HG03108 (cell line): ENCODE measurements around the gene TMEFF1.
"Not testable (repeated sequence)": the region's sequence is repeated elsewhere in the genome, so short reads cannot be mapped to it uniquely, and the experiment has no call there.

Experiments used
- ATAC-seq: cut with Tn5 transposase; IDR thresholded peaks from one replicate; pipeline ENCODE4 v1.9.1; 2021; ENCODE audit warnings: moderate library complexity; ENCODE audit not compliant: unreplicated experiment

TMEFF1 gene

DNA sequence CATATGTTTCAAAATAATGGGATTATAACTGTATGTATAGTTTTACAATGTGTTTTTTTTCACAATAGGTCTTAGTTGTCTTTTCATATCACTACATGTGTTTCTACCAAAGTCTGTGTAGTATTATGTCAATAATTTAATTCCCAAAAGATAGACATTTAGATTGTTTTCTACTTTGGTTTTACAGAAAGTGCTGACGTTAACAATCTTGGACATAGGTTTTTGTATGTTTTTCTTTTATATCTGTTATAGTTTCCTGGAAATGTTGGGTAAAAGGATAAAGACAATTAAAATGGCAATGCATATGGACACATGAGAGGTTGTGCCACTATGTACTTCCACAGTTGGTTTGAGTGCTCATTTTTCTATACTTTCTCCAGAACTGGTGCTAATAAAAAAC is 15.2 kb downstream of the TMEFF1 start:
- no peak for ATAC-seq

DNA sequence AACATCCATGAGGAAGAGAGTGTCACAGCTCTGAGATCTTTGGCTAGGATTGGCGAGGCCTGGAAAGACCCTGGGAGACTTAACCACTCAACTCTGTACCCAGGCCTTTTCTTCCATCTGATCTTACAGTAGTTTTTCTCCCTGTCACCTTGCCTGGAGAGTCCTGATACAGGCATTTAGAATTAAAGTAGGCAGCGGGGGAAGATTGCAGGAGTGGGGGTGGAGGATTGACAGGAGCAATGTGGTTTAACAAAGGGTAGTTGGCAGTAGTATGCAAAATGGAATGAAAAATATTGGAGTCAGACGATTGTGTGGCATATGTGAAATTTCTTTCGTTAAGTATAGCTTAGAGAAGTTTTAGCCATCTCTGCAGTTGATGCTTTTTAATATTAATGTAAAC is 16.9 kb downstream of the TMEFF1 start:
- no peak for ATAC-seq

DNA sequence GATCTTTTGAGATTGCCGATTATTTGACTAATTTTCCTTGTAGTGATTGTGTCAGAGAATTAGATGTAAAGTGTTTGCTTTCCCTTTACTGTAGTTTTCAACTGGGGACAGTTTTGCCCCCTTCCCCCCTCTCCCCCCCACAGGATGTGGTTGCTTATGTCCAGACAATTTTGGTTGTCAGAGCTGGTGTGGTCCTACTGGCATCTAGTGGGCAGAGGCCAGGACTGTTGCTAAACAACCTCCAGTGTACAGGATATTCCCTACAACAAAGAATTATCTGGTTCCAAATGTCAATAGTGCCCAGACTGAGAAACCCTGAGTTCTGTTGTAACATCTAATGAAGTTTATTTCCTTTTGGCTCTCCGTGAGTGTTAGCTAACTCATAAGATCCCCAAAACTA is 20.0 kb downstream of the TMEFF1 start:
- ATAC-seq = no peak

DNA sequence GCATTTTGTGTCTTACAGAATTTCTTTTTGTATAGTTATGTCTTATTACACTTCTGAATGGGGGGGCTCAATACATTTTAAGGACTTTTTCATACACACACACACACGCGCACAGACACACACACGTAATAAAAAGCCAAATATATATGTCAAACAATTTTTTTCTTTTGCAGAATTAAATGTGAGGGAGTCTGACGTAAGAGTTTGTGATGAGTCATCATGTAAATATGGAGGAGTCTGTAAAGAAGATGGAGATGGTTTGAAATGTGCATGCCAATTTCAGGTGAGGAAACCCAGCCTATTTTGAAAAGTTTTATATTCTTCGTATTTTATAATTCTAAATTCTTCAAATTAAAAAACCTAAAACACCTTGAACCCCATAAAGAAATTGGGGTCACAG is 25.6 kb downstream of the TMEFF1 start:
- ATAC-seq = no peak

DNA sequence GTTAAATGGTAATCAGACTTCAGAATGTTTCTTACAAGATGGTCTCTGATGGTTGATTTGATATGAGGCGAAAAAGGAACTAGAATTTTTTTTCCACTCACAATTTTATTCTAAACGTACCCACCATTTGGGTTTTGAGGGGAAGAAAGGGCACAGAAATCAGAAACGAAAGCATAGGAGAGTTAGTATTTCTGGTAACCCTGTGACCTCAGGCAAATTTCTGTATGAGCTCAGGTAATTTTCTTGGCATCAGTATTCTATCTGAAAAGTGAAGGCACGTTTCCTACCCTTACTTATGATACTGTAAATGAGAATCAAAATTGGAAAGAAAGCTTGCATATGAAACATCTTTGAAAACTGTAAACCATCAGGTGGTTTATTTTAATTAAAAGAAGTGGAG is 26.5 kb downstream of the TMEFF1 start:
- no peak for ATAC-seq

DNA sequence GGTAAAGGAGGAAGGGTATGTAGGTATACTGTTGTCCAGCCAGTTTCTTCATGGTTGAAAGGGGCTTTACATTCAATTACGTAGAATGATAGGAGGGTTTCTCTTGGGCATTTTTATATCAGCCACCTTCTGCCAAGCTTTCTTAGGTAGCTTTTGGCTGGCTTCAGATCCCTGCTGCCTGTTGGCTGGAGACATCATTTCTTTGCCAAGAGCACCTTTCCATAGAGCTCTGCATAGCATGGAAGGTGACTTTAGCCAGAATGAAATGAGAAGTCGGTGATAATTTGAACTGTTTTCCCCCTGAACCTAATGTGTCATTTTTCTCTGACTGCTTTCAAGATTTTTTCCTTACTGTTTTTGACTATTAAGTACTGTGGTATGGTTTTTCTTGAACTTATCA is 26.9 kb downstream of the TMEFF1 start:
- no peak for ATAC-seq

DNA sequence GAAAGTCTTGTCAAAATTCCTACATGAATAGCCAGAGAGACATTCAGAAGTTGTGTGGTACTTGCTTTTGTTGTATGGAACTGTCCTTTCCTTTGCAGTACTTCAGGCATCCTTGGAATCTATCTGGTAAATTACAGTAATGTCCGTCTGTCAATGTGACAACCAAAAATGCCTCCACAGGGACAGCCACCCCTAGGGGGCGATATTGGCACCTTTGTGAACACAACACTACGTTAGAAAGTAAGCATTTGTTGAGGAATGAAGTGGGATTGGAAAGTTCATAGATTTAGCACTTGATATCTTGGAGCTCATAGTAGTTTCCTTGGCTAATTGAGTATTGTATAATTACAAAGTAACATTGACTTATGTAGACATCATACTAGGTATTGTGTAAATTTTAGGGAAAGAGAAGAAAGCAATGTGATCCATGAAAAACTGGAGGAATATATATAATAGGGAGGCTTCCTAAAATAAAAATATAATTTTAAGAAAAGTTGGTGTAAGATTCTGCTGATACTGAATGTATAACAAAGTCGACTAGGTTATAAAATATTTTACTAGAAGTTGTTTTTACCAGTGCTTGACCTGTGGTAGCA is 32.7 kb downstream of the TMEFF1 start:
- no peak for ATAC-seq

DNA sequence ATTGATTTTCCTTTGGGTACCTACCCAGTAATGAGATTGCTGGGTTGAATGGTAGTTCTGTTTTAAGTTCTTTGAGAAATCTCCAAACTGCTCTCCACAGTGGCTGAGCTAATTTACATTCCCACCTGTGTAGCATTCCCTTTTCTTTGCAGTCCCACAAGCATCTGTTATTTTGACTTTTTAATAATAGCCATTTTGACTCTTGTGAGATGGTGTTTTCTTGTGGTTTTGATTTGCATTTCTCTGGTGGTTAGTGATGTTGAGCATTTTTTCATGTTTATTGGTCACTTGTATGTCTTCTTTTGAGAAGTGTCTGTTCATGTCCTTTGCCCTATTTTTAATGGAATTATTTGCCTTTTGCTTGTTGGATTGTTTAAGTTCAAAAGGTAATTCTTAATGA is 34.4 kb downstream of the TMEFF1 start:
- not testable (repeated sequence) for ATAC-seq

DNA sequence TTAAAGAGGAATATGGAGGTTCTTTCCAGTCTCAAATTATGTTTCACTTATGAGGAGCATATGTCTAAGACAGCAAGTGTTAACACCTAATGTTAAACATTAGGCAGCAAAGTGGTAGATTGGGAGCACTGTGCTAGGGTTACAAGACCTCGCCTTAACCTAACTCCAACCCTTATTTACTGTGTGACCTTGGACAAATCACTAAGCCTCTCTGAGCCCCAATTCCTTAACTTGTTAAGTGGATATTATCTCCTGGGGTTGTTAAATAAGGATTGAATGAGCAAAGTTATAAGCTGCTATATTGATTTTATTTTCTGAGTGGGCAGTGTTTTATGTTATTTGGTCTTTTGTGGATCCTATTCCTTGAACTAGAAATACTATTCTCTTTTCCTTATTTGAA is 38.3 kb downstream of the TMEFF1 start:
- ATAC-seq = no peak

DNA sequence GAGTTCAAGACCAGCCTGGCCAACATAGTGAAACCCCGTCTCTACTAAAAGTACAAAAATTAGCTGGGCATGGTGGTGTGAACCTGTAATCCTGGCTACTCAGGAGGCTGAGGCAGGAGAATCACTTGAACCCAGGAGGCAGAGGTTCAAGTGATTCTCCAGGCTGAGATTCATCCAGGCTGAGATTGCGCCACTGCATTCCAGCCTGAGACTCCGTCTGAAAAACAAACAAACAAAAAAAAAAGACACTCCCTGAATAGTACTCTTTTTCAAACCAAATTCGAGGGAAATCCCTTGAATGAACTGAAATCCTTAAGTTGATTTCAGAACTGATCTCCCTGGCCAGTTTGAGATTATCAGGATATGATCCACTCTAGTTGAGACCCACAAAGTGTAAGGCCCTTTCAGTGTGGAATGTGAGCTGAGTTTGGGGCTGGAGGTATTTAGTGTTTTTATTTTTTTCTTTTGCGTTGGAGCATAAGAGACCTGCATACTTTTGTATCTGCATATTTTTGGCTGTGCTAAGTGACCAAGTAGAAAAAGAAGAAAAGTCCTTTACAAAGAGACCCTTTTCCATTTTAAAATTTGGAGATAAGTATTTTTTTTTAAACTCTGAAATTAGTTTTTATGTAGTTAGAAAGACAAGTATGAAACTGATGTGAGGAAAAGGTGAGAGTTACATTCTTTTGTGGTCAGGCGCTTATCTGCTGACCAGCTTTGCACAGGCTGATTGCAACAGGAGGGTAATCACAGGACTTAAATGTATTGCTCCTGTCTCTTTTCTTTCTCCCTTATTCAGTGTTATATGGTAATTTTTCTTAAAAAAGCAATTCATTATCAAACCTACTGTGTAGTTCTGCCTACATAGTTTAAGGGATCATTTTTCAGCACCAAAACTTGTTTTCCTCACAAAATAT is 42.9 kb downstream of the TMEFF1 start:
- no peak for ATAC-seq

DNA sequence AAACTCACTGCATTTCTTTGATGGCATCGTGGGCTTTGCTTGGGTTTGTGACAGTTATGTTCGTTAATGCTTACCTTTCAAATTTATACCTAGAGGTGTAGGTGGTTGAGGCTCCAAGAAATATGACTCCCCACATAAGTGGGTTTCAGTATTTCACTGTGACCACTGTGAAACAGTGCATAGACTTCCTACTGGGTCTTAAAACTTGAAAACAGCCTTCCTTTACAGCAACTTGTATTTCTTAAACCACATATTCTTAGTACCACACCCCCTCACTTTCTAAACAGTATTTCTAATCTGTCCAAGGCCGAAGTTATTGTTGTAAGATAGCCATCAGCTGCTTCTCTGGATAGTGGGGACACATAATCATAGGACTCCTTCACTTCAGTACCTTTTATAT is 48.3 kb downstream of the TMEFF1 start:
- ATAC-seq = no peak

DNA sequence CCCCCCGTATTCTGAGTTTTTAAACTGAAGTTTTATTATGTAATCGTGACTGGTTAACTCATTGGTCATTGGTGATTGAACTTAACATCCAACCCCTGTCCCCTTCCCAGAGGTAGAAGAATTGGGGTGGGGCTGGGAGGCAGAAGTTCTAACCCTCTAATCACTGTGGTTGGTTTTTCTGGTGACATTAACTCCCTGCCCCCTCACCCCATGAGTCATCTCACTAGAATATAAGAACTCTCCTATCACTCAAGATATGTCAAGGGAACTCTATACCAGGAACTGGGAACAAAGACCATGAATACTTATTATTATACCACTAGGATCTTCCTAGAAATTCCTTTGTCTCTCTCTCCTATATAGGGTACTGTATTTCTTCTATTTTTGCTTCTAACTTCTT is 52.6 kb downstream of the TMEFF1 start:
- no peak for ATAC-seq

DNA sequence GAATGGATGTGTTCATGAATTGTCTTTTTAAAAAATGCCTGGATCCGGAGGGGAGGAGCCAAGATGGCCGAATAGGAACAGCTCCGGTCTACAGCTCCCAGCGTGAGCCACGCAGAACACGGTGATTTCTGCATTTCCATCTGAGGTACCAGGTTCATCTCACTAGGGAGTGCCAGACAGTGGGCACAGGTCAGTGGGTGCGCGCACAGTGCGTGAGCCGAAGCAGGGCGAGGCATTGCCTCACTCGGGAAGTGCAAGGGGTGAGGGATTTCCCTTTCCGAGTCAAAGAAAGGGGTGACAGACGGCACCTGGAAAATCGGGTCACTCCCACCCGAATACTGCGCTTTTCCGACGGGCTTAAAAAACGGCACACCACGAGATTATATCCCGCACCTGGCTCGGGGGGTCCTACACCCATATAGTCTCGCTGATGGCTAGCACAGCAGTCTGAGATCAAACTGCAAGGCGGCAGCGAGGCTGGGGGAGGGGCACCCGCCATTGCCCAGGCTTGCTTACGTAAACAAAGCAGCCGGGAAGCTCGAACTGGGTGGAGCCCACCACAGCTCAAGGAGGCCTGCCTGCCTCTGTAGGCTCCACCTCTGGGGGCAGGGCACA is 54.3 kb downstream of the TMEFF1 start:
- ATAC-seq = not testable (repeated sequence)

DNA sequence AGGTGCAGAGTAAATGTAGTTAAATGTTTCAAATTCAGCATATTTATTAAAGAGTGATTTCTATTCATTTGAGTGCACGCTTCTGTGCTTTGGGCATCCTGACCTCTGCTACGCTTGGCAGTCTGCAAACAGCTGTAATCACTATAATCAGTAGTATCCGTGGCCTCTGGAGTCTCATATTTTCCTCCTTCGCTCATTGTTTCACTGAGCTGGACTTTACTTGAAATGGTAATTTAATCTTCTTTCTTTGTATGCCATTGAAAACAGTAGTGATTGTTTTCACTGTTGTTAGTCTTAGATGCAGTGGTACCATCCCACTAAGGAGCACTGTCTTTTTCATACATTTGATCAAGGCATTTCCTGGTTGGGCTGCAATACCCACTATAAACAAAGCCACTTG is 61.5 kb downstream of the TMEFF1 start:
- no peak for ATAC-seq

DNA sequence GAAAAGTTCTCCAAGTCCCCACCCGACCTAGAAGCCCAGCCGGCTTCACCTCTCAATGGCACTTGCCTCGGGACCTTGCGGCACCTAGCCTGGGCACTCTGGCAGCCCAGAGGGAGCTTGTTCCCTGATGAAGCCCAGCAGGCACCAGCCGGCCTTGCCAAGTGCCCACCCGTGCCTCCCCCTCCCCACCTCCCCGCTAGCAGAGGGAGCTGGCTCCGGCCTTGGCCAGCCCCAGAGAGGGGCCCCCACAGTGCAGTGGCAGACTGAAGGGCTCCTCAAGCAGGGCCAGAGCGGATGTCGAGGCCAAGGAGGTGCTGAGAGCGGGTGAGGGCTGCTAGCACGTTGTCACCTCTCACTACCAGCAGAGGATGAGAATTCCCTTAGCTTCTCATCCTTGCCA is 67.4 kb downstream of the TMEFF1 start:
- no peak for ATAC-seq

DNA sequence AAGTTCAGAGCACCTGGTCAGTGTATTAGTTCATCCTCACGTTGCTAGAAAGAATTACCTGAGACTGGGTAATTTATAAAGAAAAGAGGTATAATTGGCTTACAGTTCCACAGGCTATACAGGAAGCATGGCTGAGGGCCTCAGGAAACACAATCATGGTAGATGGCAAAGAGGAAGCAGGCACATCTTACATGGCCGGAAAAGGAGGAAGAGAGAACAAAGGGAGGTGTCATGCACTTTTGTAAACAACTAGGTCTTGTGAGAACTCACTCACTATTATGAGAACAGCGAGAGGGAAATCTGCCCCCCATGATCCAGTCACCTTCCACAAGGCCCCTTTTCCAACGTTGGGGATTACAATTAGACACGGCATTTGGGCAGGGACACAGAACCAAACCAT is 76.1 kb downstream of the TMEFF1 start:
- no peak for ATAC-seq

DNA sequence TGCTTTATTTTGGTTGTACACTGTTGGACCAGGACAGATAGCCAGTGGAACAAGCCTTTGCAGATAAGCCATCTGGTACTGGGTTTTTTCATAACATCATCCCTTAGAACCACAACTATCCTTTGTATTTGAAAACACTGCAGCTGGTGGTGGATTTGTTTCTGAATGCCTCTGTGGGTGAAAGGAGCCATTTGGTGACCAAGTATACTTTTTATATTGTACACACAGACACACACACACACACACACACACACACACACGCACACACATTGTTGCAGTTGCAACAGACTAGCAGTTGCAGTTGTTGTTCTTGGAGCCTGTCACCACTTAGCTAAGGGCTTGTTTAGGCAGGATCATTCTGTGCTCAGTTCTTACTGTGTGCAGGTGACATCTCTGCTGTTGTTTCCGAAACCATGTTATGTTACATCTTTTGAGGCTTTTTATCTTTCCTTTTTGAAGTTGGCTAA is 82.0 kb downstream of the TMEFF1 start:
- ATAC-seq = no peak

DNA sequence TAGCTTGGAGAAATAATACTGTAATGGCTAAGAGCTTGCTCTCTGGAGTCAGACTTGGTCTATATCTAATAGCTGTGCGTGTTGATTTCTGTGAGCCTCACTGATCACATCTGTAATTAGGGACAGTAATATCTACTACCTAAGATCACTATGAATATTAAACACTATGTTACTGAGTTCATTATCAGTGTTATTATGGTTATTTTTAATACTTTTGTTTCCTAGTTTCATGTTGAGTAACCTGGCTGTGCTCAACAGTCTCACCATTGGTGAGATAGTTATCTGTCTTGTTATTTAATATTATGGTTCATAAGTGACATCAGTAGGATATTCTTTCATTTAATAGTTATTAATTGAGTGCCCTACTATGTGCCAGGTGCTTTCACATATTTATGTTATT is 82.5 kb downstream of the TMEFF1 start:
- ATAC-seq = no peak

DNA sequence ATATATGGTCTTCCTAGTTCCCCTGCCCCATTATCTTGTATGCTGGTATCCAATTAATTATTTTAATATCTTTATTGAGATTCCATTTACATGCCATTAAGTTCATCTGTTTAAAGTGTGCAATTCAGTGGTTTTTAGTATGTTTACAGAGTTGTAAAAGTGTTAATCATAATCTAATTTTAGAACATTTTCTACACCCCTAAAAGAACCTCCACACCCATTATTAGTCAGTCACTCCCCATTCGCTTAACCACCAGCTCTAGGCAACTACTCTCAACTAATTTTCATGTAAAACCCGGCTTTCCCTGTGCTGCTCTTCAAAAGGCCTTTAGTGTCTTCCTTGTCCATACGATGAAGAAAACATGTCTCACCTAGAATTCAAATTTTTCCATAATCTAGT is 84.1 kb downstream of the TMEFF1 start:
- ATAC-seq = no peak

DNA sequence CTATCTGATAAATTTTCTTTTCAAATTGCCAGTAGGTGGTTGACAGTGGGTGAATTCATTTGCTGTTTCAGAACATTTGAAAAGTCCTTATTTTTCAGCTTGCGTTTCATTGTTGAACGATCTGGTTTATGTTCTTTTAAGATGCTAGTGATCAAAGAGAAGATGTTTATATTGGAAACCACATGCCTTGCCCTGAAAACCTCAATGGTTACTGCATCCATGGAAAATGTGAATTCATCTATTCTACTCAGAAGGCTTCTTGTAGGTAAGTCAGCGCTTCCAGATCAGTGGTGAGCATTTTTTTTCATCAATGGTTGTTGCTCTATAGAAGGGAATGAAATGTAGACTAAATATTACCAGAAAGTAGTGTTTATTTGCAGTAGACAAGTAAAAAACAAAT is 88.3 kb downstream of the TMEFF1 start:
- ATAC-seq = no peak

DNA sequence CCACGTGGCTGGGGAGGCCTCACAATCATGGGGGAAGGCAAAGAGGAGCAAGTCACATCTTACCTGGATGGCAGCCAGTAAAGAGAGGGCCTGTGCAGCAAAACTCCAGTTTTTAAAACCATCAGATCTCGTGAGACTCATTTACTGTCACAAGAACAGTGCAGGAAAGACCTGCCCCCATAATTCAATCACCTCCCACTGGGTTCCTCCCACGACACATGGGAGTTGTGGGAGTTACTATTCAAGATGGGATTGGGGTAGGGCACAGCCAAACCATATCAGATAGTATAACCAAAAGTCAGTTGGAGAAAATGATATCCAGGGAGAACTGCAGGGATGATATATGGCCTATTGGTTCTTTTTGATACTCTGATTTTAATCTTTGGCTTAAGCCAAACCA is 94.9 kb downstream of the TMEFF1 start:
- no peak for ATAC-seq

DNA sequence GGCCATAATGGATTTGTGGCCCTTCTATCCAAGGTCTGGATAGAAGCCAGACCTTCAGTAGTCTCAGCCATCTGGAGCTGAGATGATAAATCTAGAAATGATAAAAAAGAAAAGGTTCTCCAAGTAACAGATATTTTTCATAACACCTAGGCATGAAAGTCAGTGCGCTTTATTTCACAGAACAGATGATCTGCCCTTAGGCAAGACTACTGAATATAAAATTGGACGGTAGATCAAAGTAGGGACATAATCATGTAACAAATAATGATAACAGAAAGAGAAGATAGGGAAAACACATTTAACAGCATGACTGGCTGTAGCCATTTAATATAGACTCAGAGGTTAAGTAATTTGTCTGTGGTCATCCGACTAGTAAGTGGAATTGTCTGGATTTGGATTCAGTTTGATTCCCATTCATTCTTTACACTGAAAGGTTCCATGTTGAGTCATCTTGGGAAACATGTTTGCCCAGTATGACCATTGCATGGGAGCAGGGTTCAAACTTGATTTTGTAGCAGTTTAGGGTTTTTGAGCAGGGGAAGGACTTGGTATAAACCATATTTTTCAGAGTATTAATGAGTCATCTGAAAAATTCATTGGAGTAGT is 100.8 kb downstream of the TMEFF1 start:
- no peak for ATAC-seq
